Natural killer cell (primary cell): ENCODE data around the gene CCR2. TPM values are rescaled to one million over a fixed set of nuclear protein-coding genes. Genes with fewer than 3 reads are reported as not detected.
"Not testable (repeated sequence)": the region's sequence is repeated elsewhere in the genome, so short reads cannot be mapped to it uniquely, and the experiment has no call there.

ENCODE experiments used
- ATAC-seq, 3 donors: fragments of 150-1000 bp in 2 of 3; fragments of 200-7000 bp in 1 of 3; cut with Tn5 transposase; 1 replicate in 1 of 3; 2 replicates in 2 of 3; pipeline ENCODE4 v1.10.0; 2021; ENCODE audit warnings: mild to moderate bottlenecking in 2 of 3, moderate library complexity in 2 of 3
- DNase-seq, 2 donors: peaks; one replicate each; pipeline versions ENCODE4 v3.0.0 to v3.0.0-alpha.2; 2013 to 2021; ENCODE audit warnings: mixed read lengths in 1 of 2
- H3K27ac ChIP-seq: one replicate; pipeline ENCODE4 v1.5.1; 2013; ENCODE audit warnings: mild to moderate bottlenecking, low read length
- H3K27me3 ChIP-seq: one replicate; pipeline ENCODE4 v1.6.1; 2013; ENCODE audit warnings: low read length; ENCODE audit not compliant: control insufficient read depth, insufficient read depth
- H3K36me3 ChIP-seq: one replicate; pipeline ENCODE4 v1.6.1; 2013; ENCODE audit warnings: low read length; ENCODE audit not compliant: control insufficient read depth, insufficient read depth
- H3K4me1 ChIP-seq: one replicate; pipeline ENCODE4 v1.6.1; 2013; ENCODE audit warnings: low read length; ENCODE audit not compliant: control insufficient read depth, insufficient read depth
- H3K4me3 ChIP-seq: one replicate; pipeline ENCODE4 v1.5.1; 2013; ENCODE audit warnings: low read length
- H3K9me3 ChIP-seq: one replicate; pipeline ENCODE4 v1.6.1; 2013; ENCODE audit warnings: low read length; ENCODE audit not compliant: control insufficient read depth, insufficient read depth
- H3K27ac Mint-ChIP-seq, 2 donors: one replicate each; pipeline ENCODE4 v1.8.0; 2022; ENCODE audit warnings: mild to moderate bottlenecking in 2 of 2, mixed read lengths in 2 of 2, moderate library complexity in 1 of 2
- H3K27me3 Mint-ChIP-seq, 2 donors: one replicate each; pipeline ENCODE4 v1.8.0; 2022; ENCODE audit warnings: low read depth in 2 of 2, mixed read lengths in 2 of 2
- H3K36me3 Mint-ChIP-seq: one replicate; pipeline ENCODE4 v1.8.0; 2022; ENCODE audit warnings: mixed read lengths
- H3K4me1 Mint-ChIP-seq, 2 donors: one replicate each; pipeline ENCODE4 v1.8.0; 2022; ENCODE audit warnings: mixed read lengths in 2 of 2
- H3K4me3 Mint-ChIP-seq: one replicate; pipeline ENCODE4 v1.8.0; 2022; ENCODE audit warnings: mild to moderate bottlenecking, moderate library complexity, mixed read lengths
- H3K9me3 Mint-ChIP-seq, 2 donors: one replicate each; pipeline ENCODE4 v1.8.0; 2022; ENCODE audit warnings: mixed read lengths in 2 of 2
- WGBS: methylation state at CpG from one replicate; pipeline ENCODE4 v1.1.7; 2013; ENCODE audit warnings: missing lambda C conversion rate; ENCODE audit not compliant: insufficient coverage; 5-methylcytosine and 5-hydroxymethylcytosine counted together
- intact Hi-C: fragments of 100-400 bp; cut with micrococcal nuclease; formaldehyde crosslinking; loops from one replicate; pipeline ENCODE4 v1.14.2; 2022
- total RNA-seq, 4 donors: library from RNA; stranded (reverse); fragments of 120-200 nt in 1 of 4; gene quantifications; one replicate each; pipeline versions ENCODE4 v1.2.3 to v1.2.4, GENCODE V29; 2013 to 2022
- TF ChIP-seq, protein P1 (sequence below): fragments of 200-600 bp; IDR thresholded peaks from one replicate; pipeline ENCODE4 v1.8.0; 2022; ENCODE audit warnings: antibody characterized with exemption

The CCR2 gene
- total RNA-seq, 3 donors from 2014 or later (not counting 1 experiment from before 2014, with no cell fraction given): 0.21 to 9.8 (median 1.7) TPM

DNA sequence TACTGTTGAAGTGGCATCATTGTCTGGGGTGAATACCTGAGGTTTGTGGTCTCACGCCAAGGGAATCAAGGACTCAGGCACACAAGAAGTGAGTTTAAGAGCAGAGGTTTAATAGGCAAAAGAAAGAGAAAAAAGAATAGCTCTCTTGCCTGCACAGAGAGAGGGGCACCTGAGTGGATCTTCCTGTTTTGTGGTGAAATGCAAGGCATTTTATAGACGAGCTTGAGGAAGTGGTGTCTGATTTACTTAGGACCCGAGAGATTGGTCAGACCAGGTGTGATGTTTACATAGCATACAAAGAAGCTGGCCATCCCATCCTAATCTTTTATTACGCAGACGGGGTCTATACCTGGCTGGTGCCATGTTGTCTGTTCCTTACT lies 30.0 kb downstream of the CCR2 start:
- no peaks in the 10 kb centered on the region for H3K9me3 ChIP-seq
- no peak overlapping the region for H3K27ac ChIP-seq
- H3K4me1 ChIP-seq: peaks cover 29% of the 10 kb centered on the region
- 14% methylated on average over 5 of the region's 5 CpGs for WGBS
- TF ChIP-seq, protein P1, sequence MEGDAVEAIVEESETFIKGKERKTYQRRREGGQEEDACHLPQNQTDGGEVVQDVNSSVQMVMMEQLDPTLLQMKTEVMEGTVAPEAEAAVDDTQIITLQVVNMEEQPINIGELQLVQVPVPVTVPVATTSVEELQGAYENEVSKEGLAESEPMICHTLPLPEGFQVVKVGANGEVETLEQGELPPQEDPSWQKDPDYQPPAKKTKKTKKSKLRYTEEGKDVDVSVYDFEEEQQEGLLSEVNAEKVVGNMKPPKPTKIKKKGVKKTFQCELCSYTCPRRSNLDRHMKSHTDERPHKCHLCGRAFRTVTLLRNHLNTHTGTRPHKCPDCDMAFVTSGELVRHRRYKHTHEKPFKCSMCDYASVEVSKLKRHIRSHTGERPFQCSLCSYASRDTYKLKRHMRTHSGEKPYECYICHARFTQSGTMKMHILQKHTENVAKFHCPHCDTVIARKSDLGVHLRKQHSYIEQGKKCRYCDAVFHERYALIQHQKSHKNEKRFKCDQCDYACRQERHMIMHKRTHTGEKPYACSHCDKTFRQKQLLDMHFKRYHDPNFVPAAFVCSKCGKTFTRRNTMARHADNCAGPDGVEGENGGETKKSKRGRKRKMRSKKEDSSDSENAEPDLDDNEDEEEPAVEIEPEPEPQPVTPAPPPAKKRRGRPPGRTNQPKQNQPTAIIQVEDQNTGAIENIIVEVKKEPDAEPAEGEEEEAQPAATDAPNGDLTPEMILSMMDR: no peak
- H3K27ac Mint-ChIP-seq: peak overlapping the region in 1 of 2 donors; percentile 22
- DNase-seq (no peak), ATAC-seq (no peak)
- H3K9me3 Mint-ChIP-seq: no peaks in the 10 kb centered on the region
- H3K36me3 Mint-ChIP-seq: no peaks in the 10 kb centered on the region
- H3K36me3 ChIP-seq: no peaks in the 10 kb centered on the region
- H3K4me1 Mint-ChIP-seq: peaks cover 17 to 26% of the 10 kb centered on the region in 2 donors
- H3K4me3 ChIP-seq: no peak overlapping the region
- H3K4me3 Mint-ChIP-seq: no peak overlapping the region
- no peaks in the 10 kb centered on the region for H3K27me3 ChIP-seq
- intact Hi-C loops: no loop called here
- H3K27me3 Mint-ChIP-seq: peaks cover 0 to 3% of the 10 kb centered on the region in 2 donors

DNA sequence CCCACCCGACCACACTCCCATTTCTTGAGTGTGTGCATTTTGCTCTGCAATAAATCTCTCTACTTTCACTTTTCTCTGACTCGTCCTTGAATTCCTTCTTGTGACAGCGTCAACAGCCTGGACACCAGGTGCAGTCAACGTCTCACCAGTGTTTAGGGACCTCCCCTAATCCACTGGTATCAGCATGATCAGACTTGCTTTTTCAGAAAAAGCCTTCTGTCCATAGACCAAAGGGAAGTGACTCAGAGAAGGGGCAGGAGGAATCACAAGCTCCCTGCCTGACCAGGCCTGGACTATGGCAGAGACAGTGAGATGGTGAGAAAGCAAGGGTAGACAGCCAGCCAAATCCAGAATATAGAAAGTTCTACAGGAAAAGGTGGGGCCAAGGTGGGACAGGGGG lies 32.3 kb downstream of the CCR2 start:
- Mint-ChIP-seq H3K9me3 (no peaks in the 10 kb centered on the region), H3K36me3 (no peaks in the 10 kb centered on the region), H3K27ac (no peak overlapping the region), H3K27me3 (peaks cover 0 to 3% of the 10 kb centered on the region in 2 donors), H3K4me3 (no peak overlapping the region), H3K4me1 (peaks cover 9 to 19% of the 10 kb centered on the region in 2 donors)
- ATAC-seq (no peak), DNase-seq (no peak)
- Histone ChIP-seq H3K27me3 (no peaks in the 10 kb centered on the region), H3K36me3 (no peaks in the 10 kb centered on the region), H3K4me1 (peaks cover 18% of the 10 kb centered on the region), H3K27ac (no peak overlapping the region), H3K9me3 (no peaks in the 10 kb centered on the region), H3K4me3 (no peak overlapping the region)
- 27% methylated on average over 4 of the region's 4 CpGs for WGBS
- intact Hi-C loops: no loop called here
- TF ChIP-seq, protein P1: no peak

DNA sequence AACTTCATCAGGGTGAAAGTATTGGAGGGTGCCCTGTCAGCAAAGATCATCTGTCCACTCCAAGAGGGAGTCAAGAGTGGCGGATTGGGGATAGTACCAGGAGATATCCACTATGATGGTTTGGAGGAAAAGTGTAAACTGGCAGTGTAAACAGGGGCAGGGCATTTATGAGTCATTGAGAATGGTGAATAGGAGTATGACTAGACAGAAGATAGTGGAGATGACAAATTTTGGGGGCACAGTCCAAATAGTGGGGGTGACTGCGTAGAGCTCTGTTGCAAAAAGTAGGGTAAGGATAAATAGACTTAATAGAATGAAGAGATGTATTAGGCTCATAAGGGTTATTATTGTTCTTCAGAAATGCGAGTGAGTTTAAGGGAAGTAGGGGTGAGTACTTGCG lies 34.9 kb downstream of the CCR2 start:
- intact Hi-C loops, H3K36me3 Mint-ChIP-seq, H3K9me3 Mint-ChIP-seq: not testable (repeated sequence)

DNA sequence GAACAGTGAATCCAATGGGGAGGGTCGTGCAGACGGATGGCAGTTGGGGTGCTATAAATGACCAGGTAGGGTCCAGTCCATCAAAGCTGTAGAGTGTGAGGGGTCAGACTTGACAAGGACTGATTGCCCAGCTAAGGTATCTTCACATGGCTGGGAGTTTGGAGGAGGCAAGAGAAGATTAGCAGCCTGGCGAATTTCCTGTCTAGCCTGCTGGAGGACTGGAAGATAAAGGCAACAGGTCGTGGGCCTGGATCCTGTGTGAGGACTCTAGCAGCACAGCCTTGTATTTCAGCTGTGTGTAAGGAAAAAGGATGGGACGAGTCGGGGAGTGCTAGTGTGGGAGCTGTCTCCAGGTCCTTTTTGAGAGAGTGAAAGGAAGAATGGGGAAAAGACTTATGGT lies 35.4 kb downstream of the CCR2 start:
- ATAC-seq (no peak), DNase-seq (no peak)
- no peaks in the 10 kb centered on the region for H3K36me3 ChIP-seq
- Mint-ChIP-seq H3K36me3 (no peaks in the 10 kb centered on the region), H3K9me3 (no peaks in the 10 kb centered on the region), H3K27me3 (peaks cover 0 to 3% of the 10 kb centered on the region in 2 donors), H3K4me3 (no peak overlapping the region), H3K4me1 (peaks cover 0 to 5% of the 10 kb centered on the region in 2 donors), H3K27ac (no peak overlapping the region)
- H3K27me3 ChIP-seq: no peaks in the 10 kb centered on the region
- H3K27ac ChIP-seq: no peak overlapping the region
- WGBS: 86% methylated on average over 6 of the region's 6 CpGs
- TF ChIP-seq, protein P1: no peak
- intact Hi-C loops: no loop called here
- no peaks in the 10 kb centered on the region for H3K9me3 ChIP-seq
- H3K4me1 ChIP-seq: peaks cover 2% of the 10 kb centered on the region
- no peak overlapping the region for H3K4me3 ChIP-seq

More for the DNA sequence above, 34.9 kb downstream of the CCR2 start:
- H3K4me1 Mint-ChIP-seq, H3K27me3 ChIP-seq, H3K4me1 ChIP-seq, H3K9me3 ChIP-seq, H3K27me3 Mint-ChIP-seq, H3K4me3 Mint-ChIP-seq, H3K36me3 ChIP-seq, DNase-seq, H3K4me3 ChIP-seq, H3K27ac ChIP-seq, H3K27ac Mint-ChIP-seq, ATAC-seq: not testable (repeated sequence)
- 95% methylated on average over 4 of the region's 4 CpGs for WGBS

DNA sequence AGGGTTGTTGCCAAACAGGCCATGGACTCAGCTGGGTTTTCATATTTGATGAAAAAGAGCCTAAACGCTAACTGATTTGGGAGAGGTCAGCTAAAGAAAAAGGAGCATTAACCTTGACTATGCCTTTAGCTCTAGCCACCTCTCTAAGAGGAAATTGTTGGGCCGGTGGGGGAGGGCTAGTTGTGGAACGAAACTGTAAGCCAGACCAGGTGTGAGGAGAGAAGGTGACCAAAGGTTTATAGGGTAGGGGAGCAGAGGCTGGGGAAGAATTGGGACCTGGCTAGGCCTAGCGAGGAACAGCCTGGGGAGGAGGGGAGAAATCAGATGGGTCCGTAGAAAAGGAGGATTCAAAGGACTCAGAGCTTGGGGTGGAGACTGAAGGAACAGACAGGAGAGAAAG lies 37.6 kb downstream of the CCR2 start:
- H3K9me3 ChIP-seq, H3K36me3 Mint-ChIP-seq, H3K27me3 ChIP-seq, H3K27ac ChIP-seq, intact Hi-C loops, H3K9me3 Mint-ChIP-seq, H3K4me3 ChIP-seq, H3K27me3 Mint-ChIP-seq, DNase-seq, ATAC-seq, H3K27ac Mint-ChIP-seq, H3K4me3 Mint-ChIP-seq, H3K36me3 ChIP-seq: not testable (repeated sequence)
- peaks cover 5 to 10% of the 10 kb centered on the region in 2 donors for H3K4me1 Mint-ChIP-seq
- peaks cover 12% of the 10 kb centered on the region for H3K4me1 ChIP-seq
- WGBS: 91% methylated on average over 5 of the region's 5 CpGs
